Type B pancreatic cell (in vitro differentiated cells): ENCODE measurements around the gene PLXNB1. TPM values are rescaled to one million over a fixed set of nuclear protein-coding genes. Genes with fewer than 3 reads are reported as not detected.
A peak's percentile ranks its signal among the peaks of the same experiment; 100 is the strongest.

Experiments
- DNase-seq: peaks from one replicate; pipeline ENCODE4 v3.0.0; 2021; ENCODE audit warnings: mixed read lengths; ENCODE audit not compliant: unreplicated experiment; ENCODE audit errors: extremely low spot score
- H3K27ac Mint-ChIP-seq: 2 replicates; pipeline ENCODE4 v1.8.0; 2021; ENCODE audit warnings: mild to moderate bottlenecking, mixed read lengths
- H3K27me3 Mint-ChIP-seq: 2 replicates; pipeline ENCODE4 v1.8.0; 2021; ENCODE audit warnings: mixed read lengths
- H3K36me3 Mint-ChIP-seq: 2 replicates; pipeline ENCODE4 v1.8.0; 2021; ENCODE audit warnings: mixed read lengths
- H3K4me1 Mint-ChIP-seq: one replicate; pipeline ENCODE4 v1.8.0; 2021; ENCODE audit warnings: mixed read lengths; ENCODE audit not compliant: unreplicated experiment
- H3K4me3 Mint-ChIP-seq: 2 replicates; pipeline ENCODE4 v1.8.0; 2021; ENCODE audit warnings: mild to moderate bottlenecking, mixed read lengths
- H3K9me3 Mint-ChIP-seq: 2 replicates; pipeline ENCODE4 v1.8.0; 2021; ENCODE audit warnings: mixed read lengths
- CTCF ChIP-seq: fragments of 200-600 bp; sonication (generic); conservative IDR thresholded peaks from 2 replicates; pipeline ENCODE4 v1.5.0; 2021; ENCODE audit warnings: antibody characterized with exemption, mild to moderate bottlenecking
- total RNA-seq: library from RNA; stranded (reverse); gene quantifications from 2 replicates; pipeline ENCODE4 v1.2.1, GENCODE V29; 2021; ENCODE audit warnings: low replicate concordance

PLXNB1 gene
- total RNA-seq, 1 donor from 2014 or later: 212 TPM

GRCh38 chr3:48417529-48418108, 12.3 kb downstream of the PLXNB1 start:
- no peak overlapping the region for H3K4me3 Mint-ChIP-seq
- no peaks in the 10 kb centered on the region for H3K9me3 Mint-ChIP-seq
- H3K27ac Mint-ChIP-seq: no peak overlapping the region
- H3K27me3 Mint-ChIP-seq: no peaks in the 10 kb centered on the region
- no peaks in the 10 kb centered on the region for H3K4me1 Mint-ChIP-seq
- peaks cover 5% of the 10 kb centered on the region for H3K36me3 Mint-ChIP-seq
- TF ChIP-seq CTCF: no peak
- DNase-seq: no peak

GRCh38 chr3:48416546-48416945, 13.3 kb downstream of the PLXNB1 start:
- Mint-ChIP-seq H3K36me3 (peaks cover 8% of the 10 kb centered on the region), H3K9me3 (no peaks in the 10 kb centered on the region), H3K4me1 (no peaks in the 10 kb centered on the region), H3K27me3 (no peaks in the 10 kb centered on the region), H3K4me3 (no peak overlapping the region), H3K27ac (peak overlapping the region; percentile 43)
- TF ChIP-seq CTCF: no peak
- DNase-seq: no peak

GRCh38 chr3:48416091-48416505, 13.8 kb downstream of the PLXNB1 start:
- H3K9me3 Mint-ChIP-seq: no peaks in the 10 kb centered on the region
- peak overlapping the region; percentile 43 for H3K27ac Mint-ChIP-seq
- H3K36me3 Mint-ChIP-seq: peaks cover 8% of the 10 kb centered on the region
- DNase-seq: no peak
- no peaks in the 10 kb centered on the region for H3K4me1 Mint-ChIP-seq
- no peak overlapping the region for H3K4me3 Mint-ChIP-seq
- TF ChIP-seq CTCF: no peak
- no peaks in the 10 kb centered on the region for H3K27me3 Mint-ChIP-seq

- no peaks in the 10 kb centered on the region for H3K9me3 Mint-ChIP-seq
- TF ChIP-seq CTCF: peak; percentile 20
- H3K27ac Mint-ChIP-seq: no peak overlapping the region
- H3K27me3 Mint-ChIP-seq: no peaks in the 10 kb centered on the region
- no peak overlapping the region for H3K4me3 Mint-ChIP-seq
- peaks cover 8% of the 10 kb centered on the region for H3K36me3 Mint-ChIP-seq
- no peaks in the 10 kb centered on the region for H3K4me1 Mint-ChIP-seq
- DNase-seq: no peak
Observed at GRCh38 chr3:48415251-48415953, 14.5 kb downstream of the PLXNB1 start.

GRCh38 chr3:48414376-48415250, 15.3 kb downstream of the PLXNB1 start:
- Mint-ChIP-seq H3K27me3 (no peaks in the 10 kb centered on the region), H3K9me3 (no peaks in the 10 kb centered on the region), H3K36me3 (peaks cover 8% of the 10 kb centered on the region), H3K4me1 (no peaks in the 10 kb centered on the region), H3K27ac (peak overlapping the region; percentile 55), H3K4me3 (no peak overlapping the region)
- DNase-seq: no peak
- no peak for TF ChIP-seq CTCF
